Measurements from ENCODE around the gene SUSD1.
"Not testable (repeated sequence)": the region's sequence is repeated elsewhere in the genome, so short reads cannot be mapped to it uniquely, and the experiment has no call there.

Gene SUSD1

GRCh38 chr9:112174965-112175795, at the start of gene SUSD1:
Gene SUSD1 (minus strand): TSS chr9:112175297. CDS start chr9:112175235, 62 bp downstream.
- no peak for DNase-seq

GRCh38 chr9:112224401-112225289, 49.5 kb upstream of the SUSD1 start:
- no peak for DNase-seq

GRCh38 chr9:112218908-112219307, 43.8 kb upstream of the SUSD1 start:
- no peak for DNase-seq

GRCh38 chr9:112212926-112213325, 37.8 kb upstream of the SUSD1 start:
- DNase-seq = no peak

- DNase-seq = no peak
Observed at GRCh38 chr9:112207451-112207850, 32.4 kb upstream of the SUSD1 start.

- DNase-seq = no peak
Observed at GRCh38 chr9:112203536-112203935, 28.4 kb upstream of the SUSD1 start.

GRCh38 chr9:112200711-112201110, 25.6 kb upstream of the SUSD1 start:
- no peak for DNase-seq

- DNase-seq = no peak
Observed at GRCh38 chr9:112198646-112199045, 23.5 kb upstream of the SUSD1 start.

GRCh38 chr9:112194969-112195431, 19.9 kb upstream of the SUSD1 start:
- no peak for DNase-seq

GRCh38 chr9:112193572-112194288, 18.6 kb upstream of the SUSD1 start:
- DNase-seq = no peak

- not testable (repeated sequence) for DNase-seq
Observed at GRCh38 chr9:112190320-112190719, 15.2 kb upstream of the SUSD1 start.

- DNase-seq = no peak
Observed at GRCh38 chr9:112188884-112189283, 13.8 kb upstream of the SUSD1 start.

GRCh38 chr9:112187404-112187803, 12.3 kb upstream of the SUSD1 start:
- DNase-seq = no peak

GRCh38 chr9:112186695-112187094, 11.6 kb upstream of the SUSD1 start:
- DNase-seq = no peak

GRCh38 chr9:112184946-112185345, 9.8 kb upstream of the SUSD1 start:
- no peak for DNase-seq

GRCh38 chr9:112184221-112184620, 9.1 kb upstream of the SUSD1 start:
- DNase-seq = no peak

- no peak for DNase-seq
Observed at GRCh38 chr9:112180387-112180881, 5.3 kb upstream of the SUSD1 start.

GRCh38 chr9:112179816-112180215, 4.7 kb upstream of the SUSD1 start:
- DNase-seq = no peak

GRCh38 chr9:112176524-112176923, 1.4 kb upstream of the SUSD1 start:
- no peak for DNase-seq

GRCh38 chr9:112175796-112176315, 759 bp upstream of the SUSD1 start:
- DNase-seq = no peak

- no peak for DNase-seq
Observed at GRCh38 chr9:112174222-112174964, 704 bp downstream of the SUSD1 start.
